Central memory CD8-positive, alpha-beta T cell (primary cell): ENCODE results near the gene DDHD1.

ENCODE experiments used
- ATAC-seq: fragments of 150-1000 bp; cut with Tn5 transposase; replicated peaks from 2 replicates; pipeline ENCODE4 v1.10.0; 2022; ENCODE audit warnings: mild to moderate bottlenecking, moderate FRiP score, moderate number of reproducible peaks; ENCODE audit not compliant: poor library complexity, severe bottlenecking; ENCODE audit errors: extremely low read depth
- DNase-seq, 2 donors: peaks; one replicate each; pipeline ENCODE4 v3.0.0; 2021; ENCODE audit warnings: low spot score in 2 of 2
- H3K27ac Mint-ChIP-seq: one replicate; pipeline ENCODE4 v1.8.0; 2022; ENCODE audit warnings: low read depth, mild to moderate bottlenecking, moderate library complexity, mixed read lengths
- H3K27me3 Mint-ChIP-seq: one replicate; pipeline ENCODE4 v1.8.0; 2022; ENCODE audit warnings: mixed read lengths
- H3K36me3 Mint-ChIP-seq: one replicate; pipeline ENCODE4 v1.8.0; 2022; ENCODE audit warnings: mild to moderate bottlenecking, moderate library complexity, mixed read lengths; ENCODE audit not compliant: insufficient read depth
- H3K4me1 Mint-ChIP-seq: one replicate; pipeline ENCODE4 v1.8.0; 2022; ENCODE audit warnings: mixed read lengths
- H3K4me3 Mint-ChIP-seq: one replicate; pipeline ENCODE4 v1.8.0; 2022; ENCODE audit warnings: mild to moderate bottlenecking, moderate library complexity, mixed read lengths
- H3K9me3 Mint-ChIP-seq: one replicate; pipeline ENCODE4 v1.8.0; 2022; ENCODE audit warnings: mixed read lengths

Gene DDHD1

GRCh38 chr14:53034036-53034435 is 119.1 kb downstream of the DDHD1 start:
- no peak for DNase-seq
- Mint-ChIP-seq H3K27me3 (no peaks in the 10 kb centered on the region), H3K27ac (no peak overlapping the region), H3K4me1 (no peaks in the 10 kb centered on the region), H3K36me3 (peaks cover 13% of the 10 kb centered on the region), H3K9me3 (no peaks in the 10 kb centered on the region), H3K4me3 (no peak overlapping the region)
- ATAC-seq: no peak

DNA sequence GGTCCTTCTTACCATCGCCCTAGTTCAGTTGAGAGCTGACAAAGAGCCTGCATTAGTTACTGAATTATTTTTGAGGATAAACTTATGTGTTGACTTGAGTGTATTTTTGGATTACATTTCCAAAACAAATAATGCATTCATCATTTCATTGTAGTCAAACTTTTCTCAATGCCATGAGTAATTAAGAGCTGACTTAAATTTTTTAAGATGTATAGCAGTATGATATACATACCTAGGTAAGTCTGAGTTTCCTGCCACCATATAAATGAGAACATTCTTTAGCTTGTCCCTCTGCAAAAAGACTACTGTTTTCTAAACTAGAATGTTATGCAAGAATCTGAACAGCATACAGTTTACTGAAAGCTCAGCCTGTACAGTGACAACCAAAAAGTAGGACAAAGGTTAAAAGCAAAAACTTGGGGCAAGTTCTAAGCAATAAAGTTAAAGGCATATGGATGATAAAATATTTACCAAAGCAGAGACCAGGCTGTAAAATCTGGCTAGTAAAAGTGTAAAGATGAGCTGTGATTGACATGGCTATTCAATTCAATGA is 120.2 kb downstream of the DDHD1 start:
- ATAC-seq: no peak
- no peak for DNase-seq
- H3K4me1 Mint-ChIP-seq: peaks cover 5% of the 10 kb centered on the region
- no peak overlapping the region for H3K4me3 Mint-ChIP-seq
- peaks cover 7% of the 10 kb centered on the region for H3K36me3 Mint-ChIP-seq
- H3K27me3 Mint-ChIP-seq: no peaks in the 10 kb centered on the region
- no peak overlapping the region for H3K27ac Mint-ChIP-seq
- H3K9me3 Mint-ChIP-seq: peaks cover 5% of the 10 kb centered on the region

- ATAC-seq (no peak), DNase-seq (no peak)
- H3K4me1 Mint-ChIP-seq: peaks cover 10% of the 10 kb centered on the region
- H3K36me3 Mint-ChIP-seq: peaks cover 3% of the 10 kb centered on the region
- peaks cover 5% of the 10 kb centered on the region for H3K9me3 Mint-ChIP-seq
- no peak overlapping the region for H3K27ac Mint-ChIP-seq
- no peaks in the 10 kb centered on the region for H3K27me3 Mint-ChIP-seq
- no peak overlapping the region for H3K4me3 Mint-ChIP-seq
Measured at GRCh38 chr14:53032161-53032803, 120.8 kb downstream of the DDHD1 start.

- Mint-ChIP-seq H3K4me1 (peaks cover 10% of the 10 kb centered on the region), H3K27me3 (no peaks in the 10 kb centered on the region), H3K36me3 (peaks cover 1% of the 10 kb centered on the region), H3K9me3 (peaks cover 5% of the 10 kb centered on the region), H3K4me3 (no peak overlapping the region), H3K27ac (no peak overlapping the region)
- DNase-seq: no peak
- no peak for ATAC-seq
Measured at GRCh38 chr14:53027562-53027961, 125.6 kb downstream of the DDHD1 start.

DNA sequence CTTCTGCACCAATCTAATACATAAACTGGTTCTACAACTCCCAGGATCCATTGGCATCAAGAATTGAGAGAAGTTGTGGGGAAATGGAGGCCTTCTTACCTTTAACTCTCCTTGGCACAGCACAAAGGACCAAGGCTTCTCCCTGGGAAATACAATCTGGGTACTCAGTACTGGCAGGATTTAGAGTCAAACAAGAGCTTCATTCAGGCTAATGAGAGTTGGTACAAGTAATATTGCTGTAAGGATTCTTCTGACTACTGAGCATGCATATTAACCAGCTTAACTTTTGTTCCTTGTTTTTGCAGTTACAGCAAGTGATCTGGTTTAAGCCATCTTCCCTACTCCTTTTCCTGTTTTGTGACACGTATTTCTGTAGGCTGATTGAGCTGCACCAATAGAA is 126.1 kb downstream of the DDHD1 start:
- DNase-seq (no peak), ATAC-seq (no peak)
- H3K4me1 Mint-ChIP-seq: peaks cover 10% of the 10 kb centered on the region
- no peak overlapping the region for H3K27ac Mint-ChIP-seq
- peaks cover 5% of the 10 kb centered on the region for H3K9me3 Mint-ChIP-seq
- peaks cover 1% of the 10 kb centered on the region for H3K36me3 Mint-ChIP-seq
- H3K4me3 Mint-ChIP-seq: no peak overlapping the region
- H3K27me3 Mint-ChIP-seq: no peaks in the 10 kb centered on the region

- peaks cover 6% of the 10 kb centered on the region for H3K4me1 Mint-ChIP-seq
- DNase-seq: no peak
- no peak overlapping the region for H3K27ac Mint-ChIP-seq
- H3K4me3 Mint-ChIP-seq: no peak overlapping the region
- H3K27me3 Mint-ChIP-seq: peaks cover 12% of the 10 kb centered on the region
- peaks cover 1% of the 10 kb centered on the region for H3K36me3 Mint-ChIP-seq
- H3K9me3 Mint-ChIP-seq: peaks cover under 1% of the 10 kb centered on the region
- ATAC-seq: no peak
Measured at GRCh38 chr14:53023325-53023724, 129.8 kb downstream of the DDHD1 start.

- DNase-seq: no peak
- Mint-ChIP-seq H3K4me3 (no peak overlapping the region), H3K36me3 (peaks cover 1% of the 10 kb centered on the region), H3K9me3 (no peaks in the 10 kb centered on the region), H3K4me1 (peaks cover 3% of the 10 kb centered on the region), H3K27me3 (peaks cover 12% of the 10 kb centered on the region), H3K27ac (no peak overlapping the region)
- no peak for ATAC-seq
Measured at GRCh38 chr14:53022593-53022992, 130.5 kb downstream of the DDHD1 start.

DNA sequence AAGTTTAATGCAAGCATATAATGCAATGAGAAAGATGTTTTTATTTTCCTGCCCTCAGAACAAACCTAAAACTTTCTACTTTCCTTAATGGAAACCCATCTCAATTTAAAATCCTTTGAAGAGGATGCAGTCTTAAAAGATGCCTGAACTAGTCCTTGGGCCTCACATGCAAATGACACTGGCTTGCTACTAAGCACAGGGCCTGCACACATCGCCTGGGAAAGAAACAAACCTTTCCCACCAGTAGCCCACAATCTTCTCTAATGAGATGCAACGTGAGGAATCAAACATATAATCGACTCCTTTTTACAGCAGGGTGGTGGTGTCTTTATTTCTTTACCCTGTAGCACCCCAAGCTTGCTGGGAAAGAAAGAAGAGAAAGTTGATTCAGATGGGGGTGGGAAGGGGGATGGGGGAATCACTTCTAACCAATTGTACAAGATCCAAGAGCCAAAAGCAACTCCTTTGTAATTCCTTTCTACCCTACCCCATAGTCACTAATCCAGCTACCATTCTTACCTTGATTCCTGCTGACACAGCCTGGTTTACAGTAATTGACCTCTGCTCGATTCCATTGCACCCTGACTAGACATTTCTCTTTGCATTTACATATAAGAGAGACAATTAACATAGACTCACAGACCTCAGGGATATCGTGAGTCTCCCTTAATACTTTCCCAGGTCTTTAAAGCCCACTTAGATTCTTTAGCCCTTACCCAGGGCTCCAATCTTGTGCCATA is 132.8 kb downstream of the DDHD1 start:
- H3K4me3 Mint-ChIP-seq: no peak overlapping the region
- ATAC-seq (no peak), DNase-seq (no peak)
- H3K36me3 Mint-ChIP-seq: peaks cover 1% of the 10 kb centered on the region
- peaks cover 29% of the 10 kb centered on the region for H3K27me3 Mint-ChIP-seq
- no peak overlapping the region for H3K27ac Mint-ChIP-seq
- H3K9me3 Mint-ChIP-seq: no peaks in the 10 kb centered on the region
- H3K4me1 Mint-ChIP-seq: no peaks in the 10 kb centered on the region

DNA sequence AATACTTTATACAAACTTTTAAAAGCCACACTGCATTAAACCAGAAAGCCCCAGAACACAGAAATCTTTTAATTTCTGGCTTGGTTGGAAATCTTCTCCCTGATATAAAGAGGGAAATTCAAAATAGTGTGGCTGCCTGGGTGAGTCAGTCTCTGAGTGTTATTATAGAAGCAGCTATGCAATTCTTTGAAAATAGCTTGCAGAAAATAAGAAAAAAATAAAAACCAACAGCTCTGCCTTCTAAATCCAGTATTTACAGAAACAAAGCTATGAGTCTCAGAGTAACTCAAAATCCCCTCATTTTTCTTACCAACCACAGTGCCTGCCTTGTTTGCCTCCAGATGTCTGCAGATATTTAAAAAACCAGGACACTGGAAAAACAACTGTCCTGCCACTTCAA is 133.7 kb downstream of the DDHD1 start:
- DNase-seq (no peak), ATAC-seq (no peak)
- no peaks in the 10 kb centered on the region for H3K4me1 Mint-ChIP-seq
- H3K4me3 Mint-ChIP-seq: no peak overlapping the region
- H3K27ac Mint-ChIP-seq: no peak overlapping the region
- H3K9me3 Mint-ChIP-seq: no peaks in the 10 kb centered on the region
- peaks cover 35% of the 10 kb centered on the region for H3K27me3 Mint-ChIP-seq
- peaks cover 2% of the 10 kb centered on the region for H3K36me3 Mint-ChIP-seq

GRCh38 chr14:53017837-53018236 is 135.3 kb downstream of the DDHD1 start:
- Mint-ChIP-seq H3K4me3 (no peak overlapping the region), H3K9me3 (no peaks in the 10 kb centered on the region), H3K4me1 (no peaks in the 10 kb centered on the region), H3K36me3 (peaks cover 2% of the 10 kb centered on the region), H3K27ac (no peak overlapping the region), H3K27me3 (peaks cover 47% of the 10 kb centered on the region)
- ATAC-seq (no peak), DNase-seq (no peak)

GRCh38 chr14:53016919-53017318 is 136.2 kb downstream of the DDHD1 start:
- Mint-ChIP-seq H3K9me3 (no peaks in the 10 kb centered on the region), H3K4me3 (no peak overlapping the region), H3K4me1 (no peaks in the 10 kb centered on the region), H3K27me3 (peaks cover 47% of the 10 kb centered on the region), H3K27ac (no peak overlapping the region), H3K36me3 (peaks cover 2% of the 10 kb centered on the region)
- DNase-seq: no peak
- no peak for ATAC-seq

DNA sequence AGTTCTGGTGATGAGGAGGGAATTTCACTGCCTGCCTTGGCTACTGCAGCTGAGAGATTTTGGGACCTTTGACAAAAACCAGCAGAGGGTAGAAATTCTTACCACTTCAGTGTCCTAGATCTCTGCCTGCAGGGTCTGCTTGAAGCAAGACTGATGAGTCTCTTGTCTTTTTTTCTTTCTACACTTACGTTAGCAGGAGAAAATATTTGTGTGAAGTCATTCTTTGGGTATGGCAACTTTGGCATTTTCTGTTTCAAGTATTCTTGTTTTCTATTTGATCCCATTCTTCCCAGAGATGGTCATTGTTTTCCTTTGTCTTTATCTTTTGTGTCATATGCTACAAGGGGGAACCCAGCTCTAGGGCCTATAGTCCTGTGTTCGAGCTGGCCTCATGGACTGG is 136.6 kb downstream of the DDHD1 start:
- Mint-ChIP-seq H3K27me3 (peaks cover 45% of the 10 kb centered on the region), H3K36me3 (peaks cover 2% of the 10 kb centered on the region), H3K4me1 (no peaks in the 10 kb centered on the region), H3K27ac (no peak overlapping the region), H3K4me3 (no peak overlapping the region), H3K9me3 (no peaks in the 10 kb centered on the region)
- ATAC-seq: no peak
- DNase-seq: no peak

GRCh38 chr14:53011053-53011462 is 142.1 kb downstream of the DDHD1 start:
- Mint-ChIP-seq H3K4me3 (no peak overlapping the region), H3K36me3 (peaks cover 3% of the 10 kb centered on the region), H3K27me3 (peaks cover 25% of the 10 kb centered on the region), H3K27ac (no peak overlapping the region), H3K9me3 (no peaks in the 10 kb centered on the region), H3K4me1 (no peaks in the 10 kb centered on the region)
- ATAC-seq: no peak
- no peak for DNase-seq
